ENCODE results near the gene GNGT1.

The GNGT1 gene

GRCh38 chr7:93937818-93938217 is 31.5 kb downstream of the GNGT1 start:
- no peaks in the 10 kb centered on the region for H3K27me3 ChIP-seq (ENCODE audit: control insufficient read depth, insufficient read depth, low read length, poor library complexity, severe bottlenecking)

GRCh38 chr7:93938293-93938692 is 31.9 kb downstream of the GNGT1 start:
- no peaks in the 10 kb centered on the region for H3K36me3 ChIP-seq (ENCODE audit: control insufficient read depth, insufficient read depth, low read length)
- H3K4me3 ChIP-seq (ENCODE audit: insufficient read depth, low read depth, low read length): no peak overlapping the region
- no peaks in the 10 kb centered on the region for H3K4me1 ChIP-seq (ENCODE audit: control insufficient read depth, insufficient read depth, low read length)
- no peak overlapping the region for H3K27ac ChIP-seq (ENCODE audit: insufficient read depth, low read depth, low read length, poor library complexity, severe bottlenecking)
- H3K27me3 ChIP-seq (ENCODE audit: control insufficient read depth, insufficient read depth, low read length, poor library complexity, severe bottlenecking): no peaks in the 10 kb centered on the region
- H3K9me3 ChIP-seq (ENCODE audit: control insufficient read depth, low read length): no peaks in the 10 kb centered on the region

More at GRCh38 chr7:93937818-93938217, 31.5 kb downstream of the GNGT1 start:
- Histone ChIP-seq H3K4me3 (ENCODE audit: insufficient read depth, low read depth, low read length) (no peak overlapping the region), H3K36me3 (ENCODE audit: control insufficient read depth, insufficient read depth, low read length) (no peaks in the 10 kb centered on the region), H3K4me1 (ENCODE audit: control insufficient read depth, insufficient read depth, low read length) (no peaks in the 10 kb centered on the region), H3K27ac (ENCODE audit: insufficient read depth, low read depth, low read length, poor library complexity, severe bottlenecking) (no peak overlapping the region), H3K9me3 (ENCODE audit: control insufficient read depth, low read length) (no peaks in the 10 kb centered on the region)
- WGBS, 2 experiments: 73 to 100% methylated on average over 1 of the region's 1 CpG

- no peaks in the 10 kb centered on the region for H3K4me1 ChIP-seq (ENCODE audit: control insufficient read depth, insufficient read depth, low read length)
- no peak overlapping the region for H3K4me3 ChIP-seq (ENCODE audit: insufficient read depth, low read depth, low read length)
- 89 to 93% methylated on average over 2 of the region's 2 CpGs for WGBS, 2 experiments
- H3K9me3 ChIP-seq (ENCODE audit: control insufficient read depth, low read length): no peaks in the 10 kb centered on the region
- no peaks in the 10 kb centered on the region for H3K36me3 ChIP-seq (ENCODE audit: control insufficient read depth, insufficient read depth, low read length)
- H3K27ac ChIP-seq (ENCODE audit: insufficient read depth, low read depth, low read length, poor library complexity, severe bottlenecking): no peak overlapping the region
- no peaks in the 10 kb centered on the region for H3K27me3 ChIP-seq (ENCODE audit: control insufficient read depth, insufficient read depth, low read length, poor library complexity, severe bottlenecking)
Measured at GRCh38 chr7:93941945-93942344, 35.6 kb downstream of the GNGT1 start.

DNA sequence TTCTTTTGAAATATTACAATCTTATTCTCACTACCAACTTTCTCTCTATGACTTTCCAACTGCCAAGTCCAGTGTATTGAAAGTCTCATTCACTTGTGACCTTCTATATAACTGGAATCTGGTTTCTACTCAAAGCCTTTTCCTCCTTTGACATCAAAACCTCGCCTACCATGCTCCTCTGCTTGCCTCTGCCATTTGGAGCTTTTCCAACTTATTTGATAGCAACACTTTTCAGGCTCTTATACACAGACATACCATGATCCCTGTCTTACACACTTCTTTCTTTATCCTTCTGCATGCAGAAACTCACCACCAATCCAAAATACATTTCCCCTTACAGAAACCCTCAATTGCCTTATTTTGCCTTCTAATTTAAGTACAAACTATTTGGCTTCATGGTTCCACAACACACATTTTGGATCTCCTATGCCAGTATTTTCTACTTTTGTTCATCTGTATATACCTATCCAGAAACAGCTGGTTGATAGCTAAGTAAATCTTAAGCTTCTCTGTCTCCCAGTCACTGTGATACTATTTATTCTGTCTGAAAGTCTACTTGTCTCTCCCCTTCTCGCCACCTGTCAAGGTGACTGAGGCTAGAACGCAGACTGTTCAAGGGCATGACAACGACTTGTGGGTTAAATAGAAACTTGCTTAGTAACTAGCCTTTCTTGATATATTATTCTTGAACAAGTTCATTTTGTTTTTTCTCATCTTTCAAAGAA is 37.6 kb downstream of the GNGT1 start:
- WGBS, 2 experiments: 93 to 96% methylated on average over 4 of the region's 4 CpGs
- no peak overlapping the region for H3K4me3 ChIP-seq (ENCODE audit: insufficient read depth, low read depth, low read length)
- no peaks in the 10 kb centered on the region for H3K36me3 ChIP-seq (ENCODE audit: control insufficient read depth, insufficient read depth, low read length)
- H3K27ac ChIP-seq (ENCODE audit: insufficient read depth, low read depth, low read length, poor library complexity, severe bottlenecking): no peak overlapping the region
- H3K4me1 ChIP-seq (ENCODE audit: control insufficient read depth, insufficient read depth, low read length): no peaks in the 10 kb centered on the region
- H3K27me3 ChIP-seq (ENCODE audit: control insufficient read depth, insufficient read depth, low read length, poor library complexity, severe bottlenecking): no peaks in the 10 kb centered on the region
- H3K9me3 ChIP-seq (ENCODE audit: control insufficient read depth, low read length): no peaks in the 10 kb centered on the region

DNA sequence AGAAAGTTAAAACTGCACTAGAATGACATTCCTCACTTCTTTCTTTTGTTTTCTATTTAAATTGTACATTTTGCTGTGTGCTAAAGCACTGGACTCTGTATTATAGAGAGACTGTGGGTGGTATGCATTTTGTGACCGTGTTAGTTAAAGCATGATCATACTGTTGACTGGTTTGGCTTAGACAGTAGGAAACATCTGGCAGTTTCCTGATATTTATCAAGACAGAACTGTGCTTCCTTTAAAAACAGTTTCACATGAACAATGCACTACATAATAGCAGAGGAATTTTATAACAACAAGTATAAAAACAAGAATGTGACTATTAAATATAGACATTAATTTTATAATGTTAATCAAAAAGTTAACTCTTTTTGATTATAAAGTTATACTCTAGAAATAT is 38.3 kb downstream of the GNGT1 start:
- Histone ChIP-seq H3K27ac (ENCODE audit: insufficient read depth, low read depth, low read length, poor library complexity, severe bottlenecking) (no peak overlapping the region), H3K9me3 (ENCODE audit: control insufficient read depth, low read length) (no peaks in the 10 kb centered on the region), H3K36me3 (ENCODE audit: control insufficient read depth, insufficient read depth, low read length) (no peaks in the 10 kb centered on the region), H3K4me1 (ENCODE audit: control insufficient read depth, insufficient read depth, low read length) (no peaks in the 10 kb centered on the region), H3K4me3 (ENCODE audit: insufficient read depth, low read depth, low read length) (no peak overlapping the region), H3K27me3 (ENCODE audit: control insufficient read depth, insufficient read depth, low read length, poor library complexity, severe bottlenecking) (no peaks in the 10 kb centered on the region)
- 93 to 100% methylated on average over 1 of the region's 1 CpG for WGBS, 2 experiments

- Histone ChIP-seq H3K9me3 (ENCODE audit: control insufficient read depth, low read length) (no peaks in the 10 kb centered on the region), H3K4me3 (ENCODE audit: insufficient read depth, low read depth, low read length) (no peak overlapping the region), H3K27me3 (ENCODE audit: control insufficient read depth, insufficient read depth, low read length, poor library complexity, severe bottlenecking) (no peaks in the 10 kb centered on the region), H3K27ac (ENCODE audit: insufficient read depth, low read depth, low read length, poor library complexity, severe bottlenecking) (no peak overlapping the region), H3K36me3 (ENCODE audit: control insufficient read depth, insufficient read depth, low read length) (no peaks in the 10 kb centered on the region), H3K4me1 (ENCODE audit: control insufficient read depth, insufficient read depth, low read length) (no peaks in the 10 kb centered on the region)
- WGBS, 2 experiments: 44 to 64% methylated on average over 2 to 3 of the region's 3 CpGs
Measured at GRCh38 chr7:93945083-93945482, 38.7 kb downstream of the GNGT1 start.

- Histone ChIP-seq H3K27ac (ENCODE audit: insufficient read depth, low read depth, low read length, poor library complexity, severe bottlenecking) (no peak overlapping the region), H3K4me1 (ENCODE audit: control insufficient read depth, insufficient read depth, low read length) (no peaks in the 10 kb centered on the region), H3K4me3 (ENCODE audit: insufficient read depth, low read depth, low read length) (no peak overlapping the region), H3K9me3 (ENCODE audit: control insufficient read depth, low read length) (no peaks in the 10 kb centered on the region), H3K27me3 (ENCODE audit: control insufficient read depth, insufficient read depth, low read length, poor library complexity, severe bottlenecking) (no peaks in the 10 kb centered on the region), H3K36me3 (ENCODE audit: control insufficient read depth, insufficient read depth, low read length) (no peaks in the 10 kb centered on the region)
- WGBS, 2 experiments: 90 to 95% methylated on average over 5 of the region's 5 CpGs
Measured at GRCh38 chr7:93945756-93946535, 39.6 kb downstream of the GNGT1 start.

DNA sequence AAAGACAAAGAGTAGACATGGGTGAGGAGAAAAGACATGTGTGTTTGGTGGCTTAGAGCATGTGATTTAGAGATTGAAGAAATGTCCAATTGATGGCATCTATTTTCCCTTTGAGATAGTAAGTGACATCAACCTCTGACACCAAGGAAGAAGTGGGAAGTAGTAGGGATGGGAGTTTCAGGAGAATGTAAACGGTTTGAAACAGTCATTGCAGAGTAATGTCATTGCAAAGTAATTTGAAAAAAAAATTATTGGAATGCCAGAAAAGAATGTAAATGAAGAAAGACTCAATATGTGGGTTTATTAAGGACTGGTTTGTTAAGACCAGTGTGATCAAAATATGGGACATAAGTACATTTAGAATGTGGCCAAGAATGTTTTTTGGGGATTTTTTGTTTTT is 41.7 kb downstream of the GNGT1 start:
- no peaks in the 10 kb centered on the region for H3K27me3 ChIP-seq (ENCODE audit: control insufficient read depth, insufficient read depth, low read length, poor library complexity, severe bottlenecking)
- H3K4me3 ChIP-seq (ENCODE audit: insufficient read depth, low read depth, low read length): no peak overlapping the region
- WGBS, 2 experiments: 84 to 93% methylated on average over 1 of the region's 1 CpG
- H3K4me1 ChIP-seq (ENCODE audit: control insufficient read depth, insufficient read depth, low read length): no peaks in the 10 kb centered on the region
- no peak overlapping the region for H3K27ac ChIP-seq (ENCODE audit: insufficient read depth, low read depth, low read length, poor library complexity, severe bottlenecking)
- H3K36me3 ChIP-seq (ENCODE audit: control insufficient read depth, insufficient read depth, low read length): no peaks in the 10 kb centered on the region
- H3K9me3 ChIP-seq (ENCODE audit: control insufficient read depth, low read length): no peaks in the 10 kb centered on the region

GRCh38 chr7:93948873-93949272 is 42.5 kb downstream of the GNGT1 start:
- WGBS, 2 experiments: 83% methylated on average over 2 of the region's 2 CpGs; no CpG with 5 or more reads in 1 of the 2 experiments
- Histone ChIP-seq H3K27ac (ENCODE audit: insufficient read depth, low read depth, low read length, poor library complexity, severe bottlenecking) (no peak overlapping the region), H3K36me3 (ENCODE audit: control insufficient read depth, insufficient read depth, low read length) (no peaks in the 10 kb centered on the region), H3K4me3 (ENCODE audit: insufficient read depth, low read depth, low read length) (no peak overlapping the region), H3K4me1 (ENCODE audit: control insufficient read depth, insufficient read depth, low read length) (no peaks in the 10 kb centered on the region), H3K9me3 (ENCODE audit: control insufficient read depth, low read length) (no peaks in the 10 kb centered on the region), H3K27me3 (ENCODE audit: control insufficient read depth, insufficient read depth, low read length, poor library complexity, severe bottlenecking) (no peaks in the 10 kb centered on the region)

DNA sequence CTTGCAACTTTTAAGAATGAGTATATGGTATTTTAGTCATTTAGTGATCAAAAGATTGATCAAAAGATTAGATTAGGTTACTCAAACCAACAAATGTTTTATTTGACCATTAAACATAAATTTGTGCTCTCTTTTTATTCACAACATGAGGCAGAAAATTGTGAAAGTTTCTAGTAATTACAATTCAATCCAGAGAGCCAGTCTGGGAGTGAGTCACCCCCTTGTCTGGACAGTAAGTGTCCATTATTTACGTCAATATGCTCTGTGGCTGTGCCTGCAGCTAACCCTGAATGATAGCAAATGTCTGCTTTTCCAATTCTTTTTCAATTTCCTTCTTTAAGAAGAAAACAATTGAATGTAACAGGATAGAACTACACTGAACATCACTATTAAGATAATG is 43.1 kb downstream of the GNGT1 start:
- Histone ChIP-seq H3K9me3 (ENCODE audit: control insufficient read depth, low read length) (no peaks in the 10 kb centered on the region), H3K4me1 (ENCODE audit: control insufficient read depth, insufficient read depth, low read length) (no peaks in the 10 kb centered on the region), H3K27ac (ENCODE audit: insufficient read depth, low read depth, low read length, poor library complexity, severe bottlenecking) (no peak overlapping the region), H3K4me3 (ENCODE audit: insufficient read depth, low read depth, low read length) (no peak overlapping the region), H3K27me3 (ENCODE audit: control insufficient read depth, insufficient read depth, low read length, poor library complexity, severe bottlenecking) (no peaks in the 10 kb centered on the region), H3K36me3 (ENCODE audit: control insufficient read depth, insufficient read depth, low read length) (no peaks in the 10 kb centered on the region)
- 94 to 100% methylated on average over 1 of the region's 1 CpG for WGBS, 2 experiments

Measured in ectodermal cell (in vitro differentiated cells).